Superior temporal gyrus (tissue), 1 donor: ENCODE results near the gene VSX2.
A peak's percentile ranks its signal among the peaks of the same experiment; 100 is the strongest.

ENCODE experiments used
- DNase-seq: peaks from one replicate; pipeline ENCODE4 v3.0.0-alpha.2; 2016; ENCODE audit errors: extremely low spot score

The VSX2 gene

DNA sequence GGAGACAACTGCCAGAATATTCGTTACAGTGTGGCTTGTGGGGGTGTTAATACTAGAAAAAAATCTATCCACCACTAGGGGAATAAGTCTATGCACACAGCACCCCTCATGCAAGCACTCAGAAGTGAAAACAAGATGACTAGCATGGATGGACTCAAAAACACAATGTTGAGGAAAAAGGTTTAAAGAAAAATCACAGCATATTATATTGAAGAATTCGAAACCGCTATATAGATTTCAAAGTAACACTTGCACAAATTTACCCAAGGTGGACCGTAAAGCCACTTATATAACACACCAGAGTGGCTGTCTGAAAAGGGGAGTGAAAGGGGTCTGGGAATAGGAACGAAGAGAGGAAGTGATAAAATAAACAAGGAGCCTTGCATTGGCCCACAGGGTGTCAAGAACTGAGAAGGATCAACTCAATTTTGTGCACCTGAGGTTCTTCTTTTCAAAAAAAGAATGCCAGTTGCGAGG is 62.9 kb downstream of the VSX2 start:
- DNase-seq: peak; percentile 81

DNA sequence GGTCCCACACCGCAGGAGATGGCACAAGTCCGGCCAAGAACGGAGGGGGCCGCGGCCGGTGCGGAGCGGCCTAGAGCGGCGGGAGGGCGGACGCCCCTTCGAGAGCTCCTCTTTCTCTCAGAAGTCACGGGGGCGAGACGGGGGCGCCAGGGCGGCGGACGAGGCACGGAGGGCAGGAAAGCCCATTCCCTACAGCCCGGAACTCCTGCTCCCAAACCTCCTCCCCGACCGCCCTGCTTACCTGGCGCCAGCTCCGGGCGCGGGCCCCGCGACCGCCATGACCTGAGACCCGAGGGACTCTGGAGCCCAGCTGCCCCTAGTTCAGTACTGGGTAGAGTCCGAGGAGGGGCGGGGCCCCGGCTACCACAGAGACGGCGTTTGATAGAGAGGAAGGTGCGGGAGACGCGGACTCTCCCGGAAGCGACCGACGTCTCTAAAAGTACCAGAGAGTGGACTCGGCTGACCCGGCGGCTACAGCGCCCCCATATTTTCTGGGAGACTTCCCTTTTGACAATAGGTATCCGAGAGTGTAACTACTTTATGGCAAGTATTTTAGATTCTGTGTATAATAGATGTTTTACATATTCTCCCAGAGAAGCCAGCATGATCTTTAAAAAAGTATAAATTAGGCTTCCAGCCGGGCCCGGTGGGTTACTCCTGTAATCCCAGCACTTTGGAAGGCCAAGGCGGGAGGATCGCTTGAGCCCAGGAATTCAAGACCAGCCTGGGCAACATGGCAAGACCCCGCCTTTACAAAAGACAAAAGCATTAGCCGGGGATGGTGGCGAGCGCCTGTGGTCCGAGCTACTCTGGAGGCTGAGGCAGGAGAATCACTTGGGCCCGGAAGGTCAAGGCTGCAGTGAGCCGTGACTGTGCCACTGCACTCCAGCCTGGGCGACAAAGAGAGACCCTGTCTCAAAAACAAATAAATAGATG is 63.7 kb downstream of the VSX2 start, which contains the start of gene ABCD4:
Gene ABCD4, minus strand, starts transcription at position 301 of the 936 bp plus-strand sequence. Its CDS starts 22 bp downstream, at position 279.
- peak; percentile 97 for DNase-seq

GRCh38 chr14:74308695-74309094 is 69.4 kb downstream of the VSX2 start:
- no peak for DNase-seq

DNA sequence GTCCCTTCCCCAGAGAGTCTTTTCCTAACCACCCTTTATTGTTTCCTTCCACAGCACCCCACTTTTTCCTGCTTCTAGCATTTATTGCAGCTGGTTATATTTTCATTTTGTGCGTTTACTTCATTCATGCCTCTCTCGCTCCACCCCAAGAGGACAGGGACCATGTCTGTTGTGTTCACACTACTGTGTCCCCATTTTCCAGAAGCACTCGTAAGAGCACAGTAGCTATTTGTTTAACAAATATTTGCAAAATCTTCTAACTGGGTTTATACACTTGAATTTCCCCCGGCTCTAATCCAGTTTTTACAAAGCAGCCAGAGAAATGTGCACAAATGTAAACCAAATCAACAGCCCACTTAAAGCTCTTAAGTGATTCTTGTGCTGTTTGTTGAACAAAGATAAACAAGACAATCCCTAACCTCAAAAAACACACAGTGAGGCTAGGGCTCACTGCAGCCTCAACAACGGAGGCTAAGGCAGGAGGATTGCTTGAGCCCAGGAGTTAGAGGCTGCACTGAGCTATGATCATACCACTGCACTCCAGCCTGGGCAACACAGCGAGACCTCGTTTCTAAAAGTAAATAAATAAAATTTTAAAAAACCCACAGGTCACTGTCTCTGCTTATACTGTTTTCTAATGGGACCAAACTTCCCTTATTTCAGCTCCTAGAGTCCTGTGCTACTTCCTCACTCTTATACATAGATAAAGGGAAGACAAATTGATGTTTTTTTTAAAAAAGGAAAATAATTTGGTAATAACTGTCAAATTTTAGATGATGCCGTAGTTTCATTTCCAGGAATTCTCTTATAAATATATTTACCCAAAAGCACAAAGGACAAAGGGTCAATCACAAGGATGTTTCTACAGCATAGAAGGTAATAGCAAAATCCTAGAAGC is 70.1 kb downstream of the VSX2 start:
- no peak for DNase-seq

DNA sequence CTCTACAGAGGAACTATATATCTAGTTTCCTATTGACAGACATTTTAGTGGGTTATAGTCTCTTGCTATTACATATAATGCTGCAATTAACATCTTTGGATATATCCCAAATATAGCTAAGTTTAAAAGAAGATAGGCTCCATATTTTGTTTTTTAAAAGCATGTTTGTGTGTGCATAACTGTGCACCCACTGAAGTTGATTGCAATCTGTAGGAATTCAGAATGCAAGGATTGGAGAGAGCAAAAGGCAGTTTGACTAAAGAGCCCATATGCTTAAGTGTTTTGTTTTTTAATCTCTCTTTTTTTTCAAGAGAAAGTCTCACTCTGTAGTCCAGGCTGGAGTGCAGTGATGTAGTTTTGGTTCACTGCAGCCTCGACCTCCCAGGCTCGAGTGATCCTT is 72.9 kb downstream of the VSX2 start:
- DNase-seq: no peak
